Hepatocyte (in vitro differentiated cells): ENCODE results near the gene MPZL2.

Experiments used
- CTCF ChIP-seq: fragments of 200-600 bp; sonication (generic); IDR thresholded peaks from 2 replicates; pipeline ENCODE4 v1.5.1; 2016; ENCODE audit warnings: antibody characterized with exemption, mild to moderate bottlenecking; ENCODE audit not compliant: poor library complexity
- EZH2 ChIP-seq: fragments of 200-600 bp; sonication (generic); IDR thresholded peaks from 2 replicates; pipeline ENCODE4 v1.6.1; 2016; ENCODE audit warnings: antibody characterized with exemption, mild to moderate bottlenecking, borderline replicate concordance
- EZH2phosphoT487 ChIP-seq: fragments of 200-600 bp; sonication (generic); IDR thresholded peaks from one replicate; pipeline ENCODE4 v1.6.1; 2018; ENCODE audit warnings: antibody characterized with exemption, mild to moderate bottlenecking, low read depth, moderate library complexity; ENCODE audit not compliant: unreplicated experiment, severe bottlenecking

GRCh38 chr11:118287006-118287405 lies 22.9 kb upstream of the MPZL2 start:
- no peak for TF ChIP-seq CTCF
- TF ChIP-seq EZH2: no peak
- no peak for TF ChIP-seq EZH2phosphoT487
